ENCODE results near the gene FAM180B.

- TF ChIP-seq GATA2 (IDR thresholded peaks at IDR 0.05; ENCODE audit: low read depth, low read length) (no peak), GATA3 (IDR thresholded peaks at IDR 0.05; ENCODE audit: low read depth, low read length) (no peak)
These were observed 41.5 kb downstream of the FAM180B start for GRCh38 chr11:47628026-47628425.
